Hepatocyte (in vitro differentiated cells): ENCODE measurements around the gene TMEM129.

Source experiments
- CTCF ChIP-seq: fragments of 200-600 bp; sonication (generic); IDR thresholded peaks from 2 replicates; pipeline ENCODE4 v1.5.1; 2016; ENCODE audit warnings: antibody characterized with exemption, mild to moderate bottlenecking; ENCODE audit not compliant: poor library complexity
- EZH2 ChIP-seq: fragments of 200-600 bp; sonication (generic); IDR thresholded peaks from 2 replicates; pipeline ENCODE4 v1.6.1; 2016; ENCODE audit warnings: antibody characterized with exemption, mild to moderate bottlenecking, borderline replicate concordance

GRCh38 chr4:1706358-1706757 is 14.8 kb downstream of the TMEM129 start:
- no peak for TF ChIP-seq EZH2
- TF ChIP-seq CTCF, result no peak
